GM21717 (cell line): Measurements from ENCODE around the gene TNFSF13B.
"Not testable (repeated sequence)": the region's sequence is repeated elsewhere in the genome, so short reads cannot be mapped to it uniquely, and the experiment has no call there.

ENCODE experiments used
- ATAC-seq: cut with Tn5 transposase; IDR thresholded peaks from one replicate; pipeline ENCODE4 v1.9.1; 2021; ENCODE audit warnings: mild to moderate bottlenecking, moderate library complexity; ENCODE audit not compliant: unreplicated experiment

Gene TNFSF13B

GRCh38 chr13:108278466-108278865 lies 8.9 kb downstream of the TNFSF13B start:
- no peak for ATAC-seq

- no peak for ATAC-seq
These were observed 12.4 kb downstream of the TNFSF13B start for GRCh38 chr13:108281901-108282300.

GRCh38 chr13:108283110-108283509 lies 13.6 kb downstream of the TNFSF13B start:
- ATAC-seq, result no peak

DNA sequence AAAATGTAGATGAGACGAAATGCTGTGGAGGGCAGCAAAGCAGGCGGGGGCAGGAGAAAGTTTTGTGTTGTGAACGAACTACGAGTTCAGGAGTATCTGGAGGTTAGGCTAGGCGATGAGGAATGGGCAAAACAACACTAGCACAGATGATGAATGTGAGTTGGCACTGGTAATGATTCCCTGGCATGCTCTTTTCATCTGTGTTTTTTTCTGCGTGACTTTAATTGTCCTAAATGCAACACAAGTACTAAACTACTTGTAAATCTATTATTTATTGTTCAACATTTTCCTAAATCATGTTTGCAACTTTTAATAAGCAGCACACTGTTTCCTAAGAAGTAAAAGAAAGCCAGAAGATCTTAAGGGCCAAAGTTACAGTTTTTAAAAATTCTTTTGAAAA lies 19.2 kb downstream of the TNFSF13B start:
- ATAC-seq, result no peak

DNA sequence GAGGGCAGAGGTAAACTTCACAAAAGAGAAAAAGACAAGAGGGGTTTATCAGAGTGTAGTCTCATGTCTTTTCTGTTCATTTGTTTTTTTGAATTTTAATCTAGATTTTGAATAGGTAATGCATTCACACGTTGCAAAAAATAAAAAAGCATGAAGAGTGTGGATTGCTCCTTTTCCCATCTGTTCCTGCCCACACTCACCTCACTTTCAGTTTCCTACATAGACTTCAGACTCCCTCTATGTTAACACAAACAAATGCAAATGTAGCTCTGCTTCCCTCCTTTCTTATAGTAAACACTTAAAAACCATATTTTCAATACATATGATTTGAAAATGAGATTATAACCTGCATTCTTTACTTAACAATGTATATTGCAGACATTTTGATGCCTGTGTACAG lies 20.3 kb downstream of the TNFSF13B start:
- peak; percentile 56 for ATAC-seq

- no peak for ATAC-seq
These were observed 27.6 kb downstream of the TNFSF13B start for GRCh38 chr13:108297114-108297513.

DNA sequence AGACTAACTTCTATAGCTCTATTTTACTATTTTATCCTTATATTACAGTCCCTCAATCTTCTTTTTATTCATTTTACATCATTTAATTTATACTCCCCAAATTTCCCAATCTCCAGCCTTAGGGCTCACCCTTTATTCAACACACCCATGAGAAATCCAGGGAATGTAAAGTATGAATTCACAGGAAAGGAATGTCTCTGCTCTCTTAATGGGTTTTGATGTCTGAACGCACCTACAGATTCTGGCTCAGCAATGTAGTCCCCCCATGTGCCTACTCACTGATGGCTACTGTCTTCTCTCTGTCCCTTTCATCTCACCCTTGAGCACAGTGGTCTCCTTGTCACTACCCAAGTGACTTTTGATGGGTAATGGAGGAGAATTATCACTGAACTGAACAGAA lies 32.8 kb downstream of the TNFSF13B start:
- ATAC-seq, result no peak

- no peak for ATAC-seq
These were observed 34.9 kb downstream of the TNFSF13B start for GRCh38 chr13:108304170-108305016.

- peak; percentile 77 for ATAC-seq
These were observed 36.1 kb downstream of the TNFSF13B start for GRCh38 chr13:108305655-108306054.

GRCh38 chr13:108306860-108307259 lies 37.3 kb downstream of the TNFSF13B start:
- no peak for ATAC-seq

DNA sequence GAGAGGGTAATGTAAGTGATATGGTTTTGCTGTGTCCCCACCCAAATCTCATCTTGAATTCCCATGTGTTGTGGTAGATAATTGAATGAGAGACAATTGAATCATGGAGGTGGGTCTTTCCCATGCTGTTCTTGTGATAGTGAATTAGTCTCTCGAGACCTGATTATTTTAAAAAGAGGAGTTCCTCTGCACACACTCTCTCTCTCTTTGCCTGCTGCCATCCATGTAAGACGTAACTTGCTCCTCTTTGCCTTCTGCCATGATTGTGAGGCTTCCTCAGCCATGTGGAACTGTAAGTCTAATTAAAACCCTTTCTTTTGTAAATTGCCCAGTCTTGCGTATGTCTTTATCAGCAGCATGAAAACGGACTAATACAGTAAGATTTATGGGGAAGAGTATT lies 42.1 kb downstream of the TNFSF13B start:
- ATAC-seq, result not testable (repeated sequence)

GRCh38 chr13:108313382-108313781 lies 43.9 kb downstream of the TNFSF13B start:
- no peak for ATAC-seq

DNA sequence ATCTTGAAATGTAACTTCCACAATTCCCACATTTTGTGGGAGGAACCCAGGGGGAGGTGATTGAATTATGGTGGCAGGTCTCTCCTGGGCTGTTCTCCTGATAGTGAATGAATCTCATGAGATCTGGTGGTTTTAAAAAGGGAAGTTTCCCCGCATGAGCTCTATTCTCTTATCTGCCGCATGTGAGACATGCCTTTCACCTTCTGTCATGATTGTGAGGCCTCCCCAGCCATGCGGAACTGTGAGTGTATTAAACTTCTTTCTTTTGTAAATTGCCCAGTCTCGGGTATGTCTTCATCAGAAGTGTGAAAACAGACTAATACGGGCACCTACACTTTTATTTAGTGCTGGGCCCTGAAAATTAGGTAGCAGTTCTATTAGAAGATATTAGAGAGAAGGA lies 45.8 kb downstream of the TNFSF13B start:
- ATAC-seq, result peak; percentile 79

GRCh38 chr13:108315991-108316390 lies 46.5 kb downstream of the TNFSF13B start:
- ATAC-seq, result no peak

GRCh38 chr13:108316413-108316812 lies 46.9 kb downstream of the TNFSF13B start:
- no peak for ATAC-seq

- ATAC-seq, result peak; percentile 82
These were observed 52.8 kb downstream of the TNFSF13B start for GRCh38 chr13:108322206-108322824.

GRCh38 chr13:108323031-108323430 lies 53.5 kb downstream of the TNFSF13B start:
- no peak for ATAC-seq

DNA sequence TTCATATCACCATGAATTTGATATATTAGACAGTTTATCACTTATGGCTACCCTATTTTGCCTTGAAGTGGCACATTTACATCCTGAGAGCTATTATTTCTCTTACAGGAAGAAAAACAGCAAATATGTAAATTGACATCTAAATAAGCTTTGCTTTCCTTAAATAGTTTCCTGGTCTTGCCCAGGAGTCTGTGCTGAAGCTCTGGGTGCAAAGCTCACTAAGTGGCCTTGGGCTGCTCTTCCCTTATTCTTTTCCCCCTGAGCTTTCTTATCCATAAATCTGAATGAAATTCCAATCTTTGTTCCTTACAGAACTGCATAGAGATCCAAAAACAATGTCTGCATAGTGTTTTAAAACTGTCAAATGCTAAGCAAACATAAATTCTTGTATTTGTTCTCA lies 56.3 kb downstream of the TNFSF13B start:
- no peak for ATAC-seq

DNA sequence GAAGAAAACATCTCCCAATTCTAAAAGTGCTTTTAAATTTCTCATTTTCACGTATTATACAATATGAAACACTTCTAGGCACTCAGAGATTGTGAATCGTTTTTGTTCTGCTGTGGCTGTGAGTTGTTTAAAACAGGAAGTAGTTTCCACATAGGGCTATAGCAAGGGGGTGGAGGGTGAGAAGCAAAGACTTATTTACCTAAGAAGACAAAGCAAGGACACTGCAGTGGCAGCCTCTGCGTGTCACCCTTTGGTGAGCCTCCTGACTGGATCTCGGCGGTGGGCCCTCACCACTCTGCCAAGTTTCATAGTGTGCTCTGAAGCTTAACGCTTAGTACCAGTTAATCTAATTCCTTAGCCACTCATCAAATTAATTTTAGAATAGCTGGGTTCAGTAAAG lies 56.8 kb downstream of the TNFSF13B start:
- peak; percentile 90 for ATAC-seq

DNA sequence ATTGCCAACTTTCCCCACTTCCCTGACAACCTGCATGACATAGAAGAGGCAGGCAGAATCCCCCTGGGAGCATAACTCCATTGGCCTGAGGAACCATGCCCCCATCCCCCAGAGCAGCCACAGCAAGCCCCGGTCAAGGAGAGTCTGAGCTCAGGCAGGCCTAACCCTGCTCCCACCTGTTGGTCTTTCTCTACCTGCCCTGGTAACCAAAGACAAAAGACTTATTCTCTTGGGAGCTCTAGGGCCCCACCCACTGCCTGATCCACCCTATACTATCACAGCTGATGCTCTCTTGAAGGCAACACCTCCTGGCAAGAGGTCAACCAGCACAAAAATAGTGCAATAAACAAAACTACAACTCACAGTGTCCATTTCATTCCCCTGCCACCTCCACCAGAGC lies 59.3 kb downstream of the TNFSF13B start:
- ATAC-seq, result no peak

DNA sequence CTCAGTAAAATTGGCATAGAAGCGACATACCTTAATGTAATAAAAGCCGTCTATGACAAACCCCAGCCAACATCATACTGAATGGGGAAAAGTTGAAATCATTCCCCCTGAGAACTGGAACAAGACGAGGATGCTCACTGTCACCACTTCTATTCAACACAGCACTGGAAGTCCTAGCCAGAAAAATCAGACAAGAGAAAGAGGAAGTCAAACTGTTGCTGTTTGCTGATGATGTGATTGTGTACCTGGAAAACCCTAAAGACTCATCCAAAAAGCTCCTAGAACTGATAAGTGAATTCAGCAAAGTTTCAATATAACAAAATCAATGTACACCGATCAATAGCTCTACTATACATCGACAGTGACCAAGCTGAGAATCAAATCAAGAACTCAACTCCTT lies 63.3 kb downstream of the TNFSF13B start:
- no peak for ATAC-seq
